Retinal pigment epithelial cell (primary cell): ENCODE results near the gene MT1A.
"Not testable (repeated sequence)": the region's sequence is repeated elsewhere in the genome, so short reads cannot be mapped to it uniquely, and the experiment has no call there.

Experiments used
- DNase-seq: peaks from one replicate; pipeline ENCODE4 v3.0.0-alpha.2; 2010; ENCODE audit warnings: low read depth
- H3K4me3 ChIP-seq: 2 replicates; pipeline ENCODE4 v1.5.1; 2011; ENCODE audit warnings: mild to moderate bottlenecking, low read length, control low read depth, moderate library complexity
- TF ChIP-seq, protein P1 (sequence below): conservative IDR thresholded peaks from 2 replicates; pipeline ENCODE4 v1.5.1; 2011; ENCODE audit warnings: low read depth, low read length, control low read depth, inconsistent platforms

MT1A gene

DNA sequence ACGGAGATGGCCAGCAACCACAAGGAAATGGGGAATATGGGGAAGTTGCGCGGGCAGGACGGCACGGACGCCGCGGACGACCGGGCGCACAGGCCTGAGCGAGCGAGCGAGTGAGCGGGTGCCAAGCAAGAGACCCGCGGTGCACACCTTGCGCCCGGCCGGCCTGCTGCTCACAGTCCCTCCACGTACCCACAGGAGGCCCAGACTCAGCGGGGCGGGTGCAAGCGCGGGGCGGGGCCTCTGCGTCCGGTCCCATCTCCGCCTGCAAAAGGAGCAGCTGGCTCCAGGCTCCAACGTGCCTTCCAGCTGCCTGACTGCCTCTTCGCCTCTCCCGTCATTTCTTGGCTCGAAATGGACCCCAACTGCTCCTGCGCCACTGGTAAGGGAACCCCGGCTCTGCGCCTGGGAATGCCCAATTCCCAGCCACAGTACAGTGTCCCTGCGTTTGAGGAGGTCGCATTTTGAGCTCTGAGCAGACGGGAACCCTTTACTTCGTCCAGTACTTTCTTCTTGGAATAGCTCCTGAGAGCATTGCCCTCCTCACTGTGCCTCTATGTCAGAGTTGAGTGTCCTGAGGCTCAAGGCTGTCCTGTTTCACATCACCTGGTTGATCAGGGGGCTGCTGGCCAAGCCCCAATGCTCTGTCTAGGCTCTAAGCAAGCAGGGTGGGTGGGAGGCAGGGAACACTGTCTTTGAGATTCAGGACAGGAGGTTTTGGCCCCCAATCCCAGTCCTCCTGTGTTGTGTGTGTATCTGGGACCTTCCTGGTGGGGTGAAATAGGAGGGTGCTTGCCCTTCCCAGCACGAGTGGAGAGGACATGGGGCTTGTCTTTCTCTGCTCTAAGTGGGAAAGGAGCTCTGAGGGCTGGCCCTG lies 21.0 kb upstream of the MT1A start:
- peak overlapping the region; percentile 37 for H3K4me3 ChIP-seq
- TF ChIP-seq, protein P1, sequence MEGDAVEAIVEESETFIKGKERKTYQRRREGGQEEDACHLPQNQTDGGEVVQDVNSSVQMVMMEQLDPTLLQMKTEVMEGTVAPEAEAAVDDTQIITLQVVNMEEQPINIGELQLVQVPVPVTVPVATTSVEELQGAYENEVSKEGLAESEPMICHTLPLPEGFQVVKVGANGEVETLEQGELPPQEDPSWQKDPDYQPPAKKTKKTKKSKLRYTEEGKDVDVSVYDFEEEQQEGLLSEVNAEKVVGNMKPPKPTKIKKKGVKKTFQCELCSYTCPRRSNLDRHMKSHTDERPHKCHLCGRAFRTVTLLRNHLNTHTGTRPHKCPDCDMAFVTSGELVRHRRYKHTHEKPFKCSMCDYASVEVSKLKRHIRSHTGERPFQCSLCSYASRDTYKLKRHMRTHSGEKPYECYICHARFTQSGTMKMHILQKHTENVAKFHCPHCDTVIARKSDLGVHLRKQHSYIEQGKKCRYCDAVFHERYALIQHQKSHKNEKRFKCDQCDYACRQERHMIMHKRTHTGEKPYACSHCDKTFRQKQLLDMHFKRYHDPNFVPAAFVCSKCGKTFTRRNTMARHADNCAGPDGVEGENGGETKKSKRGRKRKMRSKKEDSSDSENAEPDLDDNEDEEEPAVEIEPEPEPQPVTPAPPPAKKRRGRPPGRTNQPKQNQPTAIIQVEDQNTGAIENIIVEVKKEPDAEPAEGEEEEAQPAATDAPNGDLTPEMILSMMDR, result no peak
- DNase-seq, result no peak

DNA sequence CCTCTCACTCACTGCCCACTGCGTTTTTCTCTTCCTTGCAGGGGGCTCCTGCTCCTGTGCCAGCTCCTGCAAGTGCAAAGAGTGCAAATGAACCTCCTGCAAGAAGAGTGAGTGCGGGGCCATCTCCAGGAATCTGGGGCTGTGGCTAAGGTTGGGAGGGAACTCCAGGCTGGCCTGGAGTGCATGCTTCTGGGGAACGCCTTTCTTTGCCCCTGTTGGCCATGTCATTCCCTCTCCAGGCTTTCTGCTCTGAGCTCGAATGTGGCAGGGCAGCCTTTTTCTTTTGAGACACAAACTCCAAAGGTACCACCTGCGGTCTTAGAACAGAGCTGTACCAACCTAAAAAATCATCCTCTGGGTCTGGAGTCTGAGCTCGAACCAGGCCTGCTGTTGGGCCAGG lies 20.3 kb upstream of the MT1A start:
- TF ChIP-seq, protein P1, result no peak
- DNase-seq, result no peak
- H3K4me3 ChIP-seq, result no peak overlapping the region

DNA sequence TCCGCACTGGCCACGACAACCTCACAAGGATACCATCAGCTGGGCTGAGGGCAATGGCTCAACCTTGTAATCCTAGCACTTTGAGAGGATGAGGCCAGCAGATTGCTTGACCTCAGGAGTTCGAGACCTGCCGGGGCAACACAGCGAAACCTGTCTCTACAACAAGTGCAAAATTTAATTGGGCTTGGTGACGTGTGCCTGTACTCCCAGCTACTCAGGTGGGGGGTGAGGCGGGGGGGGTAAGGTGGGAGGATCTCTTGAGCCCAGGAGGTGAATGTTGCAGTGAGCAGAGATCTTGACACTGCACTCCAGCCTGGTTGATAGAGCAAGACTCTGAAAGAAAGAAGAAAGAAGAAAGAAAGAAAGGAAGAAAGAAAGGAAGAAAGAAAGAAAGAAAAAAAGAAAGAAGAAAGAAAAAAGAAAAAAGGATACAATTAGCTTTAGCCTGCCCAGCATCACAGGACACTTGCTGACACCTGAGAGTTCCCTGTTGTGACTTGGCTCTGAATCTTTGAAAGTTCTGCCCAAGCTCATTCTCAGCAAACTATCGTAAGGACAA lies 18.0 kb upstream of the MT1A start:
- no peak for DNase-seq
- no peak overlapping the region for H3K4me3 ChIP-seq
- TF ChIP-seq, protein P1, result no peak

DNA sequence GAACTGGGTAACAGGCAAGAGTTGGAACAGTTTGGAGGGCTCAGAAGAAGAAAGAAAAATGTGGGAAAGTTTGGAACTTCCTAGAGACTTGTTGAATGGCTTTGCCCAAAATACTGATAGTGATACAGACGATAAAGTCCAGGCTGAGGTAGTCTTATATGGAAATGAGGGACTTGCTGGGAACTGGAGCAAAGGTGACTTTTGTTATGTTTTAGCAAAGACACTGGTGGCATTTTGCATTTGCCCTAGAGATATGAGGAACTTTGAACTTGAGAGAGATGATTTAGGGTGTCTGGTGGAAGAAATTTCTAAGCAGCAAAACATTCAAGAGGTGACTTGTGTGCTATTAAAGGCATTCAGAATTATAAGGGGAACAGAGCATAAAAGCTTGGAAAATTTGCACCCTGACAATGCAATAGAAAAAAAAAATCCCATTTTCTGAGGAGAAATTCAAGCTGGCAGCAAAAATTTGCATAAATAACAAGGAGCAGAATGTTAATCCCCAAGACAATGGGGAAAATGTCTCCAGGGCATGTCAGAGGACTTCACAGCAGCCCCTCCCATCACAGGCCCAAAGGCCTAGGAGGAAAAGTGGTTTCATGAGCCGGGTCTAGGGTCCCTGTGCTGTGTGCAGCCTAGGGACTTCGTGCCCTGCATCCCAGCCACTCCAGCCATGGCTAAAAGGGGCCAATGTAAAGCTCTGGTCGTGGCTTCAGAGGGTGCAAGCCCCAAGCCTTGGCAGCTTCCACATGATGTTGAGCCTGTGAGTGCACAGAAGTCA lies 16.6 kb upstream of the MT1A start:
- not testable (repeated sequence) for DNase-seq, H3K4me3 ChIP-seq

DNA sequence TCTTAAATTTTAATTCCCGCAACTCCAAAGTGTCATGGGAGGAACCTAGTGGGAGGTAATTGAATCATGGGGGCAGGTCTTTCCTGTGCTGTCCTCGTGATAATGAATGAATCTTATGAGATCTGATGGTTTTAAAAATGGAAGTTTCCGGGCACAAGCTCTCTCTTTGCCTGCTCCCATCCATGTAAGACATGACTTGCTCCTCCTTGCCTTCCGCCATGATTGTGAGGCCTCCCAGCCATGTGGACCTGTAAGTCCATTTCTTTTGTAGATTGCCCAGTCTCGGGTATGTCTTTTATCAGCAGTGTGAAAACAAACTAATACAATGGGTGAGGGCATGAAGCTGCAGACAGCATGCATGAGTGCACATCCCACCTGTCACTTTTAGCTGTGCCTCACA lies 15.3 kb upstream of the MT1A start:
- not testable (repeated sequence) for DNase-seq, H3K4me3 ChIP-seq

DNA sequence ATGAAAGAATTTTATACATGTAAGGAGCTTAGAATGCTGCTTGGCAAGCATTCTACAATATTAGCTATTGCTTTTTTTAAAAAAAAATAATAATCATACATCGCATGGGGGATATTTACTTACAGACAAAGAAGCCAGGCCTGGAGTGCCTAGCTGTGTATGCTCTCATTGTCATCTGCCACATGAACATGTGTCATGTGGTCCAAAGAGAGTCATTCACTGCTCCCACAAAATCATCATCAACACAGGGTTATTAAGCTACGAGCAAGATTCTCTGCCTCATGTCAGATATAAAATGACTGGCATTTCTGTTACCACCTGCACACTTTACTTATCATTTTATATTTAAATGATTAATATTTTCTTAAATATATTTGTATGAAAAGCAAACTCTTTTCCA lies 14.8 kb upstream of the MT1A start:
- TF ChIP-seq, protein P1, result no peak
- no peak for DNase-seq

DNA sequence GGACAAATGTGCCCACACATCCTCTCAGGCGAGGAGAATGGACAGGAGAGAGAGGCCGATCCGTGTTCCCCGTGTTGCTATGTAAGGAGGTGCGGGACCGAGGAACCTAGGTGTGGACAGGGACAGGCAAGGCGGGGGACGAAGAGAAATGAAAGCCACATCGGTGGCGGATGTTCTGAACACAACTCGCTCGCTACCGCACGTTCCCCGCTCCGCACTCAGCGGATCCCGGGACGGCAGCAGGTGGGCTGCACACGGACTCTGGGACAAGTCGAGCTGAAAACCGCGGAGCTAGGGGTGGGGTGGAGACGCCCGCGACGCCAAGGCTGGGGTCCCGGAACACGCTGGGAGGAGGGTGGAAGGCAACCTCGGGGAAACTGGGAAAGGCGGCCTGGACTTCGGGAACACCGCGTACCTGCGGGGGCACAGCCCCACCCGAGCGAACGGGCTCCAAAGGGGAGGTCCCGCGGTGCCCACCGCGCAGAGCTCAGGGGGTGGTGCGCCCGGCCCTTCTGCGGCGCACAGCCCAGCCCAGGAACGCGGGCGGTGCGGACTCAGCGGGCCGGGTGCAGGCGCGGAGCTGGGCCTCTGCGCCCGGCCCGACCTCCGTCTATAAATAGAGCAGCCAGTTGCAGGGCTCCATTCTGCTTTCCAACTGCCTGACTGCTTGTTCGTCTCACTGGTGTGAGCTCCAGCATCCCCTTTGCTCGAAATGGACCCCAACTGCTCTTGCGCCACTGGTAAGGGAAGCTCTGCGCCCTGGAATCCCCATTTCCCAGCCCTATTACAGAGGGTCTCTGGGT lies 13.1 kb upstream of the MT1A start, which contains the start of gene MT1E:
MT1E (plus strand) TSS at position 642 of the 803 bp plus-strand sequence; CDS start at position 713, 71 bp downstream.
- no peak for DNase-seq
- peak within 1 kb of the TSS; percentile 68 for H3K4me3 ChIP-seq
- TF ChIP-seq, protein P1, result no peak

More for the DNA sequence above, 14.8 kb upstream of the MT1A start:
- no peak overlapping the region for H3K4me3 ChIP-seq
